HFF-Myc (cell line): ENCODE results near the gene ZNF155.

Source experiments
- DNase-seq: peaks from one replicate; pipeline ENCODE4 v3.0.0-alpha.2; 2011; ENCODE audit warnings: low read depth; ENCODE audit errors: extremely low read depth
- H3K4me3 ChIP-seq: replicated peaks from 2 replicates; pipeline ENCODE4 v1.5.1; 2011; ENCODE audit warnings: low read depth, mild to moderate bottlenecking, control low read depth, low read length
- TF ChIP-seq, protein P1 (sequence below): IDR thresholded peaks from 2 replicates; pipeline ENCODE4 v1.5.1; 2012; ENCODE audit warnings: mild to moderate bottlenecking, low read depth, low read length, control low read depth; ENCODE audit errors: missing control alignments

The ZNF155 gene

DNA sequence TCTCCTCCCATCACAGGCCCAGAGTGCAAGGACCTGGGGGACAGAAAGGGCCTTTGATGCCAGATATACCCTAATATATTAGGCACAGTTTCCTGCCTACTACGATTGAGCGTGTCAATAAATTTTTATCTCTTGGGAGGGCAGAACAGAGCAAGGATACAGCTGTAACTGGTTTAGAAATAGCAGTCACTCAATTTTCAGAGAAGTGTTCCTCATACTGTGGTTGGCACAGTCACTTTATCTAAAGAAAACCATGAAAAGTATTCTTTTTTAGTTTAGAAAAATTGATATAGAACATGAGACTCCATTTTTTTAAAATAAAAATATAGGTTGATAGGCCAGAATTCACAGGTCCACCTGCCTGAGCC is 460 bp upstream of the ZNF155 start:
- TF ChIP-seq, protein P1, sequence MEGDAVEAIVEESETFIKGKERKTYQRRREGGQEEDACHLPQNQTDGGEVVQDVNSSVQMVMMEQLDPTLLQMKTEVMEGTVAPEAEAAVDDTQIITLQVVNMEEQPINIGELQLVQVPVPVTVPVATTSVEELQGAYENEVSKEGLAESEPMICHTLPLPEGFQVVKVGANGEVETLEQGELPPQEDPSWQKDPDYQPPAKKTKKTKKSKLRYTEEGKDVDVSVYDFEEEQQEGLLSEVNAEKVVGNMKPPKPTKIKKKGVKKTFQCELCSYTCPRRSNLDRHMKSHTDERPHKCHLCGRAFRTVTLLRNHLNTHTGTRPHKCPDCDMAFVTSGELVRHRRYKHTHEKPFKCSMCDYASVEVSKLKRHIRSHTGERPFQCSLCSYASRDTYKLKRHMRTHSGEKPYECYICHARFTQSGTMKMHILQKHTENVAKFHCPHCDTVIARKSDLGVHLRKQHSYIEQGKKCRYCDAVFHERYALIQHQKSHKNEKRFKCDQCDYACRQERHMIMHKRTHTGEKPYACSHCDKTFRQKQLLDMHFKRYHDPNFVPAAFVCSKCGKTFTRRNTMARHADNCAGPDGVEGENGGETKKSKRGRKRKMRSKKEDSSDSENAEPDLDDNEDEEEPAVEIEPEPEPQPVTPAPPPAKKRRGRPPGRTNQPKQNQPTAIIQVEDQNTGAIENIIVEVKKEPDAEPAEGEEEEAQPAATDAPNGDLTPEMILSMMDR = no peak
- no peak for DNase-seq
- peak overlapping the region; percentile 57 for H3K4me3 ChIP-seq

GRCh38 chr19:43984687-43985000 is 656 bp downstream of the ZNF155 start:
- no peak for DNase-seq
- peak overlapping the region; percentile 57 for H3K4me3 ChIP-seq
- TF ChIP-seq, protein P1 = no peak

- H3K4me3 ChIP-seq = no peak overlapping the region
- TF ChIP-seq, protein P1 = no peak
- no peak for DNase-seq
Measured at GRCh38 chr19:43997631-43998290, 13.8 kb downstream of the ZNF155 start.

DNA sequence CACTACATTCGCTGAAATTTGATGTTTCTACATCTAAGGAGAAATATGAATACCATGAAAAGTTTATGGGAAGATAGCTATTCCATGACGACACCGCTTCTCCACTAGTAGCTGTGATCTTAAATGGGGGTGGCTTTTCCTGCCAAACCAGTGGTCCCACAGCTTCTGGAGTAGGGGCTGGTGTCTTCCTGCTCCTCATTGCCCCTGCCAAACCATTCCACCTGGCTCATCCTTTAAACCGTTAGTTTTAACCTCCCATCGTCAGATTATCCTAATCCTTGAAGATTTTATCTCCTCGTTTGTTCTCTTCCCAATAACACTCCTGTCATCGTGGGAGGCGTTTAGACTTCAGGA is 18.2 kb downstream of the ZNF155 start:
- DNase-seq = no peak
- H3K4me3 ChIP-seq = peak overlapping the region; percentile 72
- TF ChIP-seq, protein P1 = no peak

DNA sequence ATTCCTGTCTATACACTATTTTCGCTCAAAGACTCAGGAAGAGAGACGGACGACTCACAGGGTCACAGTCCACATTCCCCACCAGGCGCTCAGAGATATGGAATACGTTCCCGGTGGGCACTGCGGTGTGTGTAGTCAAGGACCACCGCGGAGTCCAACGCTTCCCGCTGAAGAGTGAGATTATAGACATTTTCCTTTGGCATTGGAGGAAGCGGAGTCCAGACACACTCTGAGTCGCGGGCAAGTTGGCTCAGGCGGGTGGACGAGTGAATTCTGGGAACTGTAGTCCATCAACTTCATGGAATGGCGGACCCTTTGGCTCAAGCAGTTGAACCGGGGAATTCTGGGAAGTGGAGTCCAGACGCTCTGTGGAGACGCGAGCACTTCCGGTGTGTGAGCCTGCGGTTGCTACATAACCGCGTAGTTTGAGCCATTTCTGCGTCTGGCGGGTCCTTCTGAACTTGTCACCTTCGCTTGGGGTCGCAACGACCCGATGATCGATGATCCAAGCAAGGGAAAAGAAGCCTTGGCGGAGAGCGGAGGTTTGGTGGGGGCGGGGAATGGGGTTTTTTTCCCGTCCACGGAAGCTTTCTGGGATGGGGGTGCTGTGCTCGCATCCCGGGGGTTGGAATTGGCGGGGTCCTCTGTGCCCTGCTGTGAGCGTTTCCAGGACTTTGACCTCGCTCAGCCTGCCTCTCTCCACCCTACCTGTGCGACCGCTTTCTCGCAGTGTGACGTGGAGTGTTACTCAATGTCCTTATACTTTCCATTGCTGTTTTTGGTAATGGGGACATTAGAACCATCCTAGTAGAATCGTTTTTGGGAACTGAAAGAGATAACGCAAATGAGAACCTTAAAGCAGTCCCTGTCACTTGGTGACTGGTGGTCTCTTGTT is 18.8 kb downstream of the ZNF155 start, which contains the start of gene ZNF230:
ZNF230 (plus strand) TSS at position 392 of the 895 bp plus-strand sequence. CDS start 4,122 bp downstream, outside the sequence.
- TF ChIP-seq, protein P1 = no peak
- DNase-seq = peak; percentile 90
- H3K4me3 ChIP-seq = peak within 1 kb of the TSS; percentile 72

GRCh38 chr19:44003461-44004009 is 19.5 kb downstream of the ZNF155 start:
- H3K4me3 ChIP-seq = peak overlapping the region; percentile 72
- DNase-seq = no peak
- TF ChIP-seq, protein P1 = no peak
